GM23248 (cell line): ENCODE measurements around the gene ZNF518B. TPM values are rescaled to one million over a fixed set of nuclear protein-coding genes. Genes with fewer than 3 reads are reported as not detected.

Experiments
- DNase-seq: peaks from one replicate; pipeline ENCODE4 v3.0.0-alpha.2; 2015
- H2AFZ ChIP-seq: fragments of 200-600 bp; sonication (generic); 2 replicates; pipeline ENCODE4 v1.6.1; 2016; ENCODE audit warnings: antibody characterized with exemption
- H3F3A ChIP-seq: fragments of 200-600 bp; sonication (generic); 2 replicates; pipeline ENCODE4 v1.6.1; 2016; ENCODE audit warnings: mild to moderate bottlenecking, antibody characterized with exemption, mixed run types; ENCODE audit not compliant: insufficient read depth
- H3K27ac ChIP-seq: fragments of 200-600 bp; sonication (generic); 2 replicates; pipeline ENCODE4 v1.5.1; 2016; ENCODE audit warnings: mild to moderate bottlenecking
- H3K27me3 ChIP-seq: fragments of 200-600 bp; sonication (generic); replicated peaks from 2 replicates; pipeline ENCODE4 v1.6.1; 2016; ENCODE audit warnings: mild to moderate bottlenecking; ENCODE audit not compliant: insufficient read depth
- H3K36me3 ChIP-seq: fragments of 200-600 bp; sonication (generic); 2 replicates; pipeline ENCODE4 v1.6.1; 2016; ENCODE audit warnings: low read depth, mild to moderate bottlenecking
- H3K4me1 ChIP-seq: fragments of 200-600 bp; sonication (generic); 2 replicates; pipeline ENCODE4 v1.6.1; 2016; ENCODE audit warnings: mild to moderate bottlenecking; ENCODE audit not compliant: insufficient read depth
- H3K4me2 ChIP-seq: fragments of 200-600 bp; sonication (generic); one replicate; pipeline ENCODE4 v1.6.1; 2016; ENCODE audit warnings: mild to moderate bottlenecking; ENCODE audit not compliant: unreplicated experiment
- H3K4me3 ChIP-seq: fragments of 200-600 bp; sonication (generic); 2 replicates; pipeline ENCODE4 v1.5.1; 2016; ENCODE audit warnings: mild to moderate bottlenecking
- H3K79me2 ChIP-seq: fragments of 200-600 bp; sonication (generic); 2 replicates; pipeline ENCODE4 v1.6.1; 2016; ENCODE audit warnings: mild to moderate bottlenecking; ENCODE audit not compliant: insufficient read depth
- H3K9ac ChIP-seq: fragments of 200-600 bp; sonication (generic); 2 replicates; pipeline ENCODE4 v1.6.1; 2016; ENCODE audit warnings: mild to moderate bottlenecking
- H3K9me2 ChIP-seq: fragments of 200-600 bp; sonication (generic); 2 replicates; pipeline ENCODE4 v1.6.1; 2016; ENCODE audit warnings: mixed run types, mild to moderate bottlenecking, moderate library complexity; ENCODE audit not compliant: insufficient read depth
- H3K9me3 ChIP-seq: fragments of 200-600 bp; sonication (generic); one replicate; pipeline ENCODE4 v1.6.1; 2017; ENCODE audit warnings: low read depth
- H4K20me1 ChIP-seq: fragments of 200-600 bp; sonication (generic); 2 replicates; pipeline ENCODE4 v1.6.0; 2016; ENCODE audit not compliant: insufficient read depth
- EZH2 ChIP-seq: fragments of 200-600 bp; sonication (generic); IDR thresholded peaks from 2 replicates; pipeline ENCODE4 v1.6.1; 2018; ENCODE audit warnings: antibody characterized with exemption, mild to moderate bottlenecking; ENCODE audit not compliant: insufficient read depth, poor library complexity, severe bottlenecking
- EZH2phosphoT487 ChIP-seq: fragments of 200-600 bp; sonication (generic); IDR thresholded peaks from 2 replicates; pipeline ENCODE4 v1.6.1; 2018; ENCODE audit warnings: antibody characterized with exemption, moderate library complexity, mild to moderate bottlenecking, low read depth; ENCODE audit not compliant: insufficient read depth
- WGBS, 2 experiments: methylation state at CpG; one replicate each; pipeline ENCODE4 v1.1.6; 2015 to 2017; ENCODE audit warnings: low lambda C conversion rate in 2 of 2, low coverage in 1 of 2; ENCODE audit errors: missing lambda C conversion rate in 2 of 2; 5-methylcytosine and 5-hydroxymethylcytosine counted together
- in situ Hi-C: fragments of 300-500 bp; cut with MboI; formaldehyde crosslinking; loops from 2 replicates; pipeline ENCODE4 v1.15.0; 2020
- polyA plus RNA-seq: library from polyadenylated mRNA; unstranded; fragments of >200 nt; fragmentation: Nextera tagmentation; extraction: Ambion mirVana; gene quantifications from 2 replicates; pipeline ENCODE4 v1.2.1, GENCODE V29; 2016
- total RNA-seq: library from RNA; depleted of rRNA; stranded (reverse); fragments of >200 nt; shearing (Covaris generic); gene quantifications from 2 replicates; pipeline ENCODE4 v1.2.3, GENCODE V29; 2014

The ZNF518B gene
- total and polyA plus RNA-seq, 2 experiments from 2014 or later: 9.0 to 19.0 TPM

DNA sequence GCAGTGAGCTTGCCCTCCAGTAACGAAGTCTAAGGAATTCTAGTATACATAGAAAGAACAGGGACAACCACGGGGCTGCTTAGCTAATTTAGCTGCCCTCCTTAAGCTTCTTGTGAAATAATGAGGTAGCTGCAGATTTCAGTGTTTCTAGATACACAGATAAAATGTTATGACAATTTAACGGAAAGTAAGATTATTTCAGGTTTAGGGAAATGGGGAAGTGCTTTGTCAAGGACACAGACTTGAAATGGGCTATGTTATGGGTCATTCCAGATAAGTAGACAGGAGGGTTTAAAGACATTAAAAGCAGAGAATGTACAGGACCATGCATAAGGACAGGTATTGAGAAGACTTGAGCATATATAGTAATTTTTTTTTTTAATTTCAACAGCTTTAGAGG lies 34.2 kb upstream of the ZNF518B start:
- Histone ChIP-seq H3K4me2 (no peak overlapping the region), H3K36me3 (no peaks in the 10 kb centered on the region), H3K4me1 (no peaks in the 10 kb centered on the region), H3K9me2 (no peaks in the 10 kb centered on the region), H3K79me2 (no peaks in the 10 kb centered on the region), H3K9ac (no peak overlapping the region), H2AFZ (no peak overlapping the region), H3F3A (no peaks in the 10 kb centered on the region), H3K9me3 (no peaks in the 10 kb centered on the region), H3K27ac (no peak overlapping the region), H4K20me1 (no peaks in the 10 kb centered on the region), H3K27me3 (no peaks in the 10 kb centered on the region), H3K4me3 (no peak overlapping the region)
- in situ Hi-C loops: no loop called here
- DNase-seq: no peak
- 40 to 43% methylated on average over 3 of the region's 3 CpGs for WGBS, 2 experiments
- TF ChIP-seq EZH2phosphoT487 (no peak), EZH2 (no peak)

DNA sequence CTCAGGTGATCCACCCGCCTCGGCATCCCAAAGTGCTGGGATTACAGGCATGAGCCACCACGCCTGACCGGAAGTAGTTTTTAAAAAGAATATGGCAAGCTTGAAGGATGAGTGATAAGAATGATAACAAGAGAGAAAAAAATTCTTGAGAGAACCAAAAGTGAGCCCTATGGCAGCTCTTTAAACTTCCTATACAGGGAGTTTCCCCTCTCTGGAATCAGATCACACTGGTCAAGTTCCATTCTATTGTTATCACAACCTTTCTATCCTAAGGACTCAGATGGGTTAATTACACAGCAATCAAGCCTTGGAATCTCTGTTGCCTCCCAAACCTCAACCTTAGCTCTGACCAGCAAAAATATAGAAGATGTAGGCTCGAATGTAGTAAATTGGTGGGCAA lies 33.8 kb upstream of the ZNF518B start:
- no peaks in the 10 kb centered on the region for H3F3A ChIP-seq
- no peaks in the 10 kb centered on the region for H3K9me3 ChIP-seq
- TF ChIP-seq EZH2: no peak
- TF ChIP-seq EZH2phosphoT487: no peak
- H3K27me3 ChIP-seq: no peaks in the 10 kb centered on the region
- no peak overlapping the region for H3K4me2 ChIP-seq
- H3K79me2 ChIP-seq: no peaks in the 10 kb centered on the region
- no peak overlapping the region for H3K27ac ChIP-seq
- no peak overlapping the region for H3K9ac ChIP-seq
- in situ Hi-C loops: no loop called here
- no peaks in the 10 kb centered on the region for H4K20me1 ChIP-seq
- no peak overlapping the region for H3K4me3 ChIP-seq
- H3K36me3 ChIP-seq: no peaks in the 10 kb centered on the region
- H2AFZ ChIP-seq: no peak overlapping the region
- 60 to 66% methylated on average over 5 of the region's 5 CpGs for WGBS, 2 experiments
- H3K9me2 ChIP-seq: no peaks in the 10 kb centered on the region
- no peak for DNase-seq
- no peaks in the 10 kb centered on the region for H3K4me1 ChIP-seq

DNA sequence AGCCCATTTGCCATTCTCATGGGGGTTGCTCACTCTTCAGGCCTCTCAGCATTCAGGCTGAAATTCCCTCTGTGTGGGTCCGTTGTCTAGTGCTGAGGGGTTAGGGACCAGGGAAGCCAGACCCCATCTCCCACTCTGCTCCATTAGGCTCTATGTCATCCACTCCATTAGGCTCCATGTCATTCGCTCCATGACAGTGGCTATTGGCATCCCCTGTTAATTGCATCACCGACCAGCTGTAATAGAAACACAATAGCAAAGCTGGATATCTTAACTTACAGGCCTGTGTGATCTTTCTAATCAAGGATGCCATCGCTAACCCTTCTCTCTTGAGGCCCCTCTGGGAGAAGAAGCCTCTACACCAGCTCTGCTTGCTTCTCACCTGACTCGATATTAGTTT lies 25.7 kb upstream of the ZNF518B start:
- Histone ChIP-seq H4K20me1 (no peaks in the 10 kb centered on the region), H3F3A (no peaks in the 10 kb centered on the region), H3K36me3 (no peaks in the 10 kb centered on the region), H3K27me3 (no peaks in the 10 kb centered on the region), H3K9me3 (no peaks in the 10 kb centered on the region), H3K79me2 (no peaks in the 10 kb centered on the region), H3K4me2 (no peak overlapping the region), H3K9me2 (no peaks in the 10 kb centered on the region), H2AFZ (no peak overlapping the region), H3K4me1 (no peaks in the 10 kb centered on the region), H3K9ac (no peak overlapping the region), H3K4me3 (no peak overlapping the region), H3K27ac (no peak overlapping the region)
- no peak for DNase-seq
- TF ChIP-seq EZH2: no peak
- in situ Hi-C loops: no loop called here
- 43 to 45% methylated on average over 5 of the region's 5 CpGs for WGBS, 2 experiments

DNA sequence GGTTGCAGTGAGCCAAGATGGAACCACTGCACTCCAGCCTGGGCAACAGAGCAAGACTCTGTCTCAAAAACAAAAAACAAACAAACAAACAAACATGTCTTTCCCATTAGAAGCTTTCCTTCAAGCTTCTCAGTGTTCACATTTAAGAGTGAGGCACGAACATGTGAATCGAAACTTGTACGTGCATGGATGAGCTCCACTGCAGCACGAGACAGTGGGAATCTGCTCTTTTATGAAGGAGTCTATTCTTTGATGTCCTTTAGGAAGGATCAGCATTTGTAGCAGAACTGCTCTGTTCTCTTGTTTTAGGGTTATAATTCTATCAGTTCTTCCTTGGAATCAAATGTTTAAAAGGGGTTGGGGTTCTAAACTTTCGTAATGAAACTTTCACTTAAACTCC lies 23.4 kb upstream of the ZNF518B start:
- TF ChIP-seq EZH2 (no peak), EZH2phosphoT487 (no peak)
- Histone ChIP-seq H3K27ac (no peak overlapping the region), H3K36me3 (no peaks in the 10 kb centered on the region), H2AFZ (no peak overlapping the region), H3K9me2 (no peaks in the 10 kb centered on the region), H4K20me1 (no peaks in the 10 kb centered on the region), H3K4me3 (no peak overlapping the region), H3K27me3 (no peaks in the 10 kb centered on the region), H3K9ac (no peak overlapping the region), H3K79me2 (no peaks in the 10 kb centered on the region), H3F3A (no peaks in the 10 kb centered on the region), H3K9me3 (no peaks in the 10 kb centered on the region), H3K4me1 (no peaks in the 10 kb centered on the region), H3K4me2 (no peak overlapping the region)
- in situ Hi-C loops: no loop called here
- 66 to 75% methylated on average over 5 of the region's 5 CpGs for WGBS, 2 experiments
- DNase-seq: no peak

DNA sequence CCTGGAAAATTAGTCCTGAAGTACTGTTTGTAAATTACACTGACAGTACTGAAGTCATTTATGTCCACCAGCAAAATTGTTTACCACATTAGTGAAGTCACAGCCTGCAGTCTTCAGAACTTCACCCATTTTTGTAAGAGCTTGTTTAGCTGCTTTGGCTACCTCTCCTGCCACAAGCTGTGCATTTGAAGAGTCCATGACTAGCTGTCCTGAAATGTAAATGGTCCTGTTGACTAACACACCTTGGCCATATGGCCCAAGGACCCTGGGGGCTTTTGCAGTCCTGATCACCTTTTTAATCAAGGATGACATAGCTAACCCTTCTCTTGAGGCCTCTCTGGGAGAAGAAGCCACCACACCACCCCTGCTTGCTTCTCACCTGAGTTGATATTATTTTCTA lies 21.4 kb upstream of the ZNF518B start:
- no peak overlapping the region for H3K4me2 ChIP-seq
- H3F3A ChIP-seq: no peaks in the 10 kb centered on the region
- no peaks in the 10 kb centered on the region for H3K27me3 ChIP-seq
- in situ Hi-C loops: no loop called here
- H3K9ac ChIP-seq: no peak overlapping the region
- H3K9me3 ChIP-seq: no peaks in the 10 kb centered on the region
- H3K27ac ChIP-seq: no peak overlapping the region
- H3K4me3 ChIP-seq: no peak overlapping the region
- H3K79me2 ChIP-seq: no peaks in the 10 kb centered on the region
- H4K20me1 ChIP-seq: no peaks in the 10 kb centered on the region
- no peak overlapping the region for H2AFZ ChIP-seq
- no peaks in the 10 kb centered on the region for H3K9me2 ChIP-seq
- DNase-seq: no peak
- no peaks in the 10 kb centered on the region for H3K36me3 ChIP-seq
- H3K4me1 ChIP-seq: no peaks in the 10 kb centered on the region
- TF ChIP-seq EZH2 (no peak), EZH2phosphoT487 (no peak)
